Mesenchymal stem cell (in vitro differentiated cells and primary cell): ENCODE data around the gene MACROH2A1.

Experiments
- DNase-seq: peaks from one replicate; pipeline ENCODE4 v3.0.0-alpha.2; 2013
- H2AFZ ChIP-seq: one replicate; pipeline ENCODE4 v1.6.1; 2013; ENCODE audit warnings: low read depth, mild to moderate bottlenecking, control low read depth, inconsistent platforms, low read length, moderate library complexity
- H2AK5ac ChIP-seq: 2 replicates; pipeline ENCODE4 v1.6.1; 2013; ENCODE audit warnings: low read length, moderate library complexity, mild to moderate bottlenecking, inconsistent platforms; ENCODE audit not compliant: severe bottlenecking
- H2BK120ac ChIP-seq: one replicate; pipeline ENCODE4 v1.6.1; 2013; ENCODE audit warnings: low read depth, mild to moderate bottlenecking, inconsistent platforms, low read length, moderate library complexity
- H2BK12ac ChIP-seq, 2 experiments: one replicate each; pipeline ENCODE4 v1.6.1; 2013; ENCODE audit warnings: inconsistent platforms in 2 of 2, low read length in 2 of 2, mild to moderate bottlenecking in 2 of 2, moderate library complexity in 2 of 2, control low read depth in 1 of 2
- H2BK15ac ChIP-seq: one replicate; pipeline ENCODE4 v1.6.1; 2013; ENCODE audit warnings: mild to moderate bottlenecking, low read depth, inconsistent platforms; ENCODE audit not compliant: poor library complexity, severe bottlenecking
- H2BK5ac ChIP-seq: 2 replicates; pipeline ENCODE4 v1.6.1; 2013; ENCODE audit warnings: low read depth, mild to moderate bottlenecking, low read length, control low read depth, inconsistent platforms; ENCODE audit not compliant: poor library complexity, severe bottlenecking
- H3K14ac ChIP-seq, 2 experiments: one replicate each; pipeline ENCODE4 v1.6.1; 2013; ENCODE audit warnings: inconsistent platforms in 2 of 2, low read length in 2 of 2, control low read depth in 1 of 2, mild to moderate bottlenecking in 1 of 2, moderate library complexity in 1 of 2
- H3K18ac ChIP-seq, 2 experiments: one replicate each; pipeline ENCODE4 v1.6.1; 2013; ENCODE audit warnings: inconsistent platforms in 2 of 2, low read length in 2 of 2, control low read depth in 1 of 2, low read depth in 1 of 2, mild to moderate bottlenecking in 1 of 2
- H3K23ac ChIP-seq, 2 experiments: one replicate each; pipeline ENCODE4 v1.6.1; 2013; ENCODE audit warnings: inconsistent platforms in 2 of 2, low read length in 2 of 2, mild to moderate bottlenecking in 2 of 2, moderate library complexity in 2 of 2, control low read depth in 1 of 2
- H3K27ac ChIP-seq: 2 replicates; pipeline ENCODE4 v1.5.1; 2013; ENCODE audit warnings: mild to moderate bottlenecking, moderate library complexity, low read length, control low read depth, inconsistent platforms; ENCODE audit not compliant: poor library complexity, severe bottlenecking
- H3K27me3 ChIP-seq, 2 experiments: 2 replicates each; pipeline versions ENCODE4 v1.6.1 to v1.7.0; 2013; ENCODE audit warnings: low read length in 2 of 2, mild to moderate bottlenecking in 2 of 2, moderate library complexity in 2 of 2, control low read depth in 1 of 2, inconsistent platforms in 1 of 2; ENCODE audit not compliant: control insufficient read depth in 1 of 2, insufficient read depth in 1 of 2
- H3K36me3 ChIP-seq, 2 experiments: 2 replicates each; pipeline versions ENCODE4 v1.6.1 to v1.7.0; 2013; ENCODE audit warnings: low read length in 2 of 2, control low read depth in 1 of 2, inconsistent platforms in 1 of 2, low read depth in 1 of 2, mild to moderate bottlenecking in 1 of 2; ENCODE audit not compliant: insufficient read depth in 2 of 2, control insufficient read depth in 1 of 2
- H3K4ac ChIP-seq, 2 experiments: one replicate each; pipeline ENCODE4 v1.6.1; 2013; ENCODE audit warnings: inconsistent platforms in 2 of 2, low read length in 2 of 2, mild to moderate bottlenecking in 2 of 2, moderate library complexity in 2 of 2, control low read depth in 1 of 2, low read depth in 1 of 2
- H3K4me1 ChIP-seq: 2 replicates; pipeline ENCODE4 v1.6.1; 2013; ENCODE audit warnings: low read depth, low read length, control low read depth; ENCODE audit not compliant: control insufficient read depth, insufficient read depth
- H3K4me2 ChIP-seq: 2 replicates; pipeline ENCODE4 v1.6.1; 2013; ENCODE audit warnings: low read length, mild to moderate bottlenecking, inconsistent platforms; ENCODE audit not compliant: poor library complexity, severe bottlenecking
- H3K4me3 ChIP-seq, 2 experiments: 2 replicates each; pipeline versions ENCODE4 v1.5.1 to v1.7.0; 2013; ENCODE audit warnings: low read length in 2 of 2, mild to moderate bottlenecking in 2 of 2, control low read depth in 1 of 2, low read depth in 1 of 2; ENCODE audit not compliant: insufficient read depth in 1 of 2
- H3K79me1 ChIP-seq: replicated peaks from 2 replicates; pipeline ENCODE4 v1.6.1; 2013; ENCODE audit warnings: mild to moderate bottlenecking, control low read depth, low read length, inconsistent platforms; ENCODE audit not compliant: poor library complexity, severe bottlenecking
- H3K9ac ChIP-seq: 2 replicates; pipeline ENCODE4 v1.7.0; 2013; ENCODE audit warnings: mild to moderate bottlenecking, low read length, moderate library complexity
- H3K9me3 ChIP-seq: 2 replicates; pipeline ENCODE4 v1.7.0; 2013; ENCODE audit warnings: mild to moderate bottlenecking, low read length; ENCODE audit not compliant: control insufficient read depth
- H4K8ac ChIP-seq: one replicate; pipeline ENCODE4 v1.6.1; 2013; ENCODE audit warnings: inconsistent platforms, mild to moderate bottlenecking, low read length, moderate library complexity
- H4K91ac ChIP-seq: one replicate; pipeline ENCODE4 v1.6.1; 2013; ENCODE audit warnings: mild to moderate bottlenecking, low read length, inconsistent platforms
- WGBS: methylation state at CpG from one replicate; pipeline ENCODE4 v1.1.7; 2013; ENCODE audit warnings: mixed read lengths; 5-methylcytosine and 5-hydroxymethylcytosine counted together

MACROH2A1 gene

DNA sequence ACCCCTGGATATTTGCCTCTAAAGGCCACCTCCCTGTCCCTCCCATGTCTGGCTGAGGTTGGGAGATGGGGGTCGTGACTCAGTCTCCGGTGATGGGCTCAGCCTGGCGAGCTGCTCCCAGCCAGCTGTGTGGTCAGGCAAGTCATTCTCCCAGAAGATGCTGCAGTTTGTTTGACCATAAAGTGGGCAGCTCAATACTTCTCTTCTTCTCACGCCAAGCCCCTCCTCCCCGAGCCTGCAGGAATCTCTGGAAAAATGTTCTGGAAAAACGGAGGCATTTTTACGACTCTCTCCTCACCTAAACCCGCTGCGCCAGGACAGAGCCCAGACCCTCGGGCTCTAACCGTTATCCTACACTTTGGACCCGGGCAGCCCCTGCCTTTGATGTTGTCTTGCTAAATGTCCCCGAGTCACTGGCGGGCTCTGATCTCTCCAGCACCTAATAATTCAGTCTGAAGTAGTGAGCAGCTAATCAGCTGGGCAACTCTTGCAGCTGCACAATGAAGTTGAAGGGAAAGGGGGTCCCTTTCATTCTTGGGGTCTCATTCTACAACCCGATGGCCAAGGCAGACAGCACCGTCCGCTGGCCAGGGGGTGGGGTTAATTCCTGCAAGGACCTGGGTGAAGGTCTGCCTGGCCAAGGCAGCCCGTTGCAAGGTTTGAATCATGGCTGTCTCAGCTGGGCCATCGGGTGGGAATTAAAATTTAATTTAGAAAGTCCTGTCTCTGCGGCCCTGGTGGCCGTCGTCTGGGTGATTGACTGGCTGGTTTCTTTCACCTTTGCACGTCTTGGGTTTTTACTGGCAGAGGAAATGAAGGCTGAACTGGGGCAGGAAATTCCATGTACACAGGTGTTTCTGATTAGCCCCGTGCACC, 35.8 kb upstream of the MACROH2A1 start:
- no peak overlapping the region for H4K8ac ChIP-seq
- H4K91ac ChIP-seq = no peak overlapping the region
- H2BK15ac ChIP-seq = no peak overlapping the region
- peaks cover 27% of the 10 kb centered on the region for H3K4me1 ChIP-seq
- no peaks in the 10 kb centered on the region for H3K36me3 ChIP-seq
- no peak for DNase-seq
- H3K14ac ChIP-seq = no peak overlapping the region
- no peak overlapping the region for H2BK120ac ChIP-seq
- no peak overlapping the region for H3K18ac ChIP-seq
- no peak overlapping the region for H3K4me3 ChIP-seq
- H3K9ac ChIP-seq = peak overlapping the region; percentile 51
- H3K9me3 ChIP-seq = no peaks in the 10 kb centered on the region
- H3K79me1 ChIP-seq = no peaks in the 10 kb centered on the region
- H3K4ac ChIP-seq = no peak overlapping the region
- no peak overlapping the region for H2AFZ ChIP-seq
- H3K27ac ChIP-seq = no peak overlapping the region
- no peak overlapping the region for H3K4me2 ChIP-seq
- peaks cover 0 to 26% of the 10 kb centered on the region in 2 experiments for H3K27me3 ChIP-seq
- H3K23ac ChIP-seq = no peak overlapping the region
- H2AK5ac ChIP-seq = no peak overlapping the region
- H2BK12ac ChIP-seq = no peak overlapping the region
- 74% methylated on average over 24 of the region's 24 CpGs for WGBS
- no peak overlapping the region for H2BK5ac ChIP-seq

DNA sequence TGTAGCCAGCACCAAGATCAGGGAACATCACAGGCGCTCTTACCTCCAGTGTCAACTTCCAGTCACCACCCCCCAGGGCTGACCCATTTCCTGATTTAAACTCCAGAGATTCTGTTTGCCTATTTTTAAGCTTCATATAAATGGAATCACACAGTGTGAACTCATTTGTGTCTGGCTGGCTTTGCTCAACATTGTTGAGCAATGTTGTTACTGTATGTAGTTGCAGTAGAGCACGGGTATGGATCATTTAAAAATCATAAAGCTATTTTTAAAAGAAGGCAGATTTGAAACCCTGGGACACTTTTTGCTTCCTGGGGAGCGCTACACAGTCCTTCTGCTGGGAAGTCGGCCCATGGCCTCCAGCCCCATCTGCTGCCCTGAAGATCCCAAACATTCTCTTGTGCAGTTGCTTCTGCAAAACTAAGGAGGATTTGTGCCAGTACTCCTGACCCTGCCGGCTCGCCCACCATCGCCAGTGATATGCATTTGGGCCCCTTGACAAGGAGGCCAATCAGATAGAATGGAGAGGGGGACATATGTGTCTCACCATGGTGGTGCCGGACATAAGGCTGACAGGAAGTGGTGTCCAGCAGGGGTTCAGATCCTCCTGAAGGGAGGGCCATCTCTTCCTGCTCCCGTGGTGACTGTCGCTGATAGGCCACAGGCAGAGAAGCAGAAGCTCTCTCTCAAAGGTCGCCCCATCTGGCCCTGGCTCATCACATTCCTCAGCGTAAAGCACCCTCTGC, 34.8 kb upstream of the MACROH2A1 start:
- Histone ChIP-seq H3K23ac (no peak overlapping the region), H3K4me3 (no peak overlapping the region), H2BK15ac (no peak overlapping the region), H3K9me3 (peaks cover 1% of the 10 kb centered on the region), H2BK5ac (no peak overlapping the region), H3K36me3 (no peaks in the 10 kb centered on the region), H3K9ac (peak overlapping the region; percentile 51), H3K79me1 (no peaks in the 10 kb centered on the region), H3K4me2 (no peak overlapping the region), H2BK12ac (no peak overlapping the region), H2AK5ac (no peak overlapping the region), H2BK120ac (no peak overlapping the region), H2AFZ (no peak overlapping the region), H3K4ac (no peak overlapping the region), H3K27me3 (peaks cover 0 to 27% of the 10 kb centered on the region in 2 experiments), H4K91ac (no peak overlapping the region), H3K18ac (no peak overlapping the region), H3K4me1 (peaks cover 26% of the 10 kb centered on the region), H3K14ac (no peak overlapping the region), H4K8ac (no peak overlapping the region), H3K27ac (no peak overlapping the region)
- 75% methylated on average over 12 of the region's 12 CpGs for WGBS
- DNase-seq = no peak

DNA sequence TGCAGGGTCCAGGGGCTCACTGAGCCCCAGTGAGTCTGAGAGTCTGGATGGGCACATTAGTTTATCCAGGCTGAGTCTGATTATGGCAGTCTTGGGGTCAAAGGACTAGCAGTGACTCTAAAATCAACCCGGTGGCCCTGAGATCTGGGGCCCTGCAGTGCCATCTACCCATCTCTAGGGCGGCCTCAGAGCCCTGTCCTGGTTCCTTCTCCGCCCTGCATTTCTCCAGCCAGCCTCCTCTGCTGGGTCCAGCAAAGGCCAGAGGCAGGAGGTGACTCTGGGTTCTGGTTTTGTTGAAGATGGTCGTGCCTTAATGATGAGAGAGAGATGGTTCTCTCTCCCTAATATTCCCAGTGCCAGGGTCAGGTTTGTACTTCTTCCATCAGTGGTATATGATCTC, 33.1 kb upstream of the MACROH2A1 start:
- no peak overlapping the region for H3K4me2 ChIP-seq
- H3K79me1 ChIP-seq = no peaks in the 10 kb centered on the region
- H3K4me3 ChIP-seq = no peak overlapping the region
- no peak overlapping the region for H2AFZ ChIP-seq
- H3K18ac ChIP-seq = no peak overlapping the region
- H2BK12ac ChIP-seq = no peak overlapping the region
- no peak overlapping the region for H2BK5ac ChIP-seq
- H3K27me3 ChIP-seq = peaks cover 0 to 36% of the 10 kb centered on the region in 2 experiments
- no peaks in the 10 kb centered on the region for H3K36me3 ChIP-seq
- H3K9me3 ChIP-seq = peaks cover 13% of the 10 kb centered on the region
- no peak overlapping the region for H2BK120ac ChIP-seq
- H4K8ac ChIP-seq = no peak overlapping the region
- no peak overlapping the region for H3K23ac ChIP-seq
- 92% methylated on average over 3 of the region's 4 CpGs for WGBS
- H2BK15ac ChIP-seq = no peak overlapping the region
- no peak overlapping the region for H2AK5ac ChIP-seq
- H3K9ac ChIP-seq = no peak overlapping the region
- no peak overlapping the region for H3K4ac ChIP-seq
- DNase-seq = no peak
- no peak overlapping the region for H3K14ac ChIP-seq
- peaks cover 18% of the 10 kb centered on the region for H3K4me1 ChIP-seq
- H3K27ac ChIP-seq = no peak overlapping the region
- H4K91ac ChIP-seq = no peak overlapping the region

DNA sequence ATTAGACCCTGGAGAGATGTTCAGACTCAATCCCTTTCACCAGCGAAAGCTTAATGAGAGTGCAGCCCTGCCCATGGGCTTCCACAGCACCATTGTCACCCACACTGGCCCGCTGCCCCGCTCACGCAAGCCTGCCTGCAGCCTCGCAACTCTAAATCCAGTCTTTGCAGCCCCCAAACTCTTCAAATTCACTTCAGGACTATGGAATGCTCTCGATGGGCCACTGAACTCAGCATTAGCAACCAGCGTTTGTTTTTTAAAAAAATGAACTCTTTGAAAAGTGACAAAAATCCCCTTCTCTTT, 31.1 kb upstream of the MACROH2A1 start:
- peaks cover 13% of the 10 kb centered on the region for H3K9me3 ChIP-seq
- no peak overlapping the region for H2BK5ac ChIP-seq
- H3K4me3 ChIP-seq = peak overlapping the region in 1 of 2 experiments; percentile 23
- no peak overlapping the region for H2AK5ac ChIP-seq
- DNase-seq = no peak
- H3K36me3 ChIP-seq = no peaks in the 10 kb centered on the region
- no peak overlapping the region for H3K27ac ChIP-seq
- peaks cover 0 to 26% of the 10 kb centered on the region in 2 experiments for H3K27me3 ChIP-seq
- no peak overlapping the region for H2BK120ac ChIP-seq
- peak overlapping the region; percentile 70 for H3K9ac ChIP-seq
- no peak overlapping the region for H3K18ac ChIP-seq
- no peak overlapping the region for H3K4ac ChIP-seq
- H3K14ac ChIP-seq = no peak overlapping the region
- no peak overlapping the region for H4K91ac ChIP-seq
- no peaks in the 10 kb centered on the region for H3K79me1 ChIP-seq
- H2BK12ac ChIP-seq = no peak overlapping the region
- no peak overlapping the region for H2AFZ ChIP-seq
- no peak overlapping the region for H2BK15ac ChIP-seq
- peaks cover 7% of the 10 kb centered on the region for H3K4me1 ChIP-seq
- no peak overlapping the region for H3K4me2 ChIP-seq
- H4K8ac ChIP-seq = no peak overlapping the region
- H3K23ac ChIP-seq = no peak overlapping the region
- 95% methylated on average over 7 of the region's 7 CpGs for WGBS
